HG03565 (cell line): ENCODE results near the gene FADS1.

Experiments used
- ATAC-seq: cut with Tn5 transposase; IDR thresholded peaks from one replicate; pipeline ENCODE4 v1.9.1; 2021; ENCODE audit warnings: mild to moderate bottlenecking, moderate library complexity; ENCODE audit not compliant: unreplicated experiment

The FADS1 gene

GRCh38 chr11:61763930-61764605, 52.7 kb downstream of the FADS1 start:
- no peak for ATAC-seq

- ATAC-seq, result no peak
Observed at GRCh38 chr11:61762798-61763197, 54.0 kb downstream of the FADS1 start.

- no peak for ATAC-seq
Observed at GRCh38 chr11:61762223-61762615, 54.6 kb downstream of the FADS1 start.

DNA sequence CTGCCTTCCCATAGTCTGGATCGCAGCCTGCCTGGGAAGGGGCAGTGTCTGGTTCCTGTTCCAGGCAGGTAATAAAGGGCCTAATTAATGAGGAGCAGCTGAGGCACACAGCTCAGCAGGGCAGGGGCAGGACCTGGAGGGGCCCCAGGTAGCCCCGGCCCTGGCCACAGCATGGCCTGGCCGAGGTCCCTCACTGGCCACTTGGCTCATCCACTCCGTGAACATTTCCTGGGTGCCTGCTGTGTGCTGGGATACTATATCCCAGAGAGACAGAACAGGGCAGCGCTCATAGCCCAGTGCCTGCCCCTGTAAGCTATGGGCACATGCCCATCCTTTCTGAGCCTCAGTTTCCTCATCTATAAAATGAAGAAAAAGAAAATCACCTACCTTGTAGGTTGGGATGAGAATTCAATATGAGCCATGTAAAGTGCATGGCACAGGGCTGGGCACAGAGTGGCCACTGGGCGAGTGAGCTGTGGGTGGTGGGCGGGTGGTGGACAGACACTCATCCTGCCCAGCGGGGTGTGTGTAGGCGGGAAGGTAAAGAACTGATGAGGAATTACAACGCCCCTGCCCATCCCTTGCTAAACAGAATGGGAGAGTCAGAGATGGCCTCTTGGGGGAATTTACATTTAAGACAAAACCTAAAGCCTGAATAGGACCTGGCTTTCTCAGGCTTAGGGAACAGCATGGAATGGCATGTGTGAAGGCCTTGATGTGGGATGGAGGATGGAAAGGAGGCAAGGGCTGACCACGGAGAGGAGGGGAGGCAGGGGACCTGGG, 55.2 kb downstream of the FADS1 start:
- ATAC-seq, result no peak

DNA sequence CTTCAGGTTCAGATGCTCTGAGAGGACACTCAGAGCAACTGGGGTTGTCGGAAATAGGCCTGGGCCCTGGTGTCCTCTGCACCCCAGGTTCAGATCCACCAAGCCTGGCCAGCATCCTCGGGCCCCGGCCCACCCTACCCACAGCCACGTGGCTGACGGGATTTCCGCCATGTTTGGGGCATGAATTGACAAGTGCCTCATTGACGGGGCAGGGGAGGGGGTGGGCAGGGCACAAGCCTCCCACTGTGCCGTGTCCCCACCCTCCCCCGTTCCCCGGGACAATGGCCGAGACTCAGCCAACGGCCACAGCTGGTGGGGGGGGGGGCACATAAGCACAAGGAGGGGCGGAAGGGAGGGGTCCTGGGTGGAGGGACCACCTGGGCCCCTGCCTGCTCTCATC, 55.9 kb downstream of the FADS1 start:
- no peak for ATAC-seq

- no peak for ATAC-seq
Observed at GRCh38 chr11:61757213-61757862, 59.5 kb downstream of the FADS1 start.

- ATAC-seq, result no peak
Observed at GRCh38 chr11:61756452-61757212, 60.2 kb downstream of the FADS1 start.

- ATAC-seq, result no peak
Observed at GRCh38 chr11:61756147-61756451, 60.7 kb downstream of the FADS1 start.

- ATAC-seq, result no peak
Observed at GRCh38 chr11:61754534-61755482, 62.0 kb downstream of the FADS1 start.

GRCh38 chr11:61753672-61754071, 63.1 kb downstream of the FADS1 start:
- ATAC-seq, result no peak

GRCh38 chr11:61752925-61753521, 63.8 kb downstream of the FADS1 start:
- no peak for ATAC-seq

DNA sequence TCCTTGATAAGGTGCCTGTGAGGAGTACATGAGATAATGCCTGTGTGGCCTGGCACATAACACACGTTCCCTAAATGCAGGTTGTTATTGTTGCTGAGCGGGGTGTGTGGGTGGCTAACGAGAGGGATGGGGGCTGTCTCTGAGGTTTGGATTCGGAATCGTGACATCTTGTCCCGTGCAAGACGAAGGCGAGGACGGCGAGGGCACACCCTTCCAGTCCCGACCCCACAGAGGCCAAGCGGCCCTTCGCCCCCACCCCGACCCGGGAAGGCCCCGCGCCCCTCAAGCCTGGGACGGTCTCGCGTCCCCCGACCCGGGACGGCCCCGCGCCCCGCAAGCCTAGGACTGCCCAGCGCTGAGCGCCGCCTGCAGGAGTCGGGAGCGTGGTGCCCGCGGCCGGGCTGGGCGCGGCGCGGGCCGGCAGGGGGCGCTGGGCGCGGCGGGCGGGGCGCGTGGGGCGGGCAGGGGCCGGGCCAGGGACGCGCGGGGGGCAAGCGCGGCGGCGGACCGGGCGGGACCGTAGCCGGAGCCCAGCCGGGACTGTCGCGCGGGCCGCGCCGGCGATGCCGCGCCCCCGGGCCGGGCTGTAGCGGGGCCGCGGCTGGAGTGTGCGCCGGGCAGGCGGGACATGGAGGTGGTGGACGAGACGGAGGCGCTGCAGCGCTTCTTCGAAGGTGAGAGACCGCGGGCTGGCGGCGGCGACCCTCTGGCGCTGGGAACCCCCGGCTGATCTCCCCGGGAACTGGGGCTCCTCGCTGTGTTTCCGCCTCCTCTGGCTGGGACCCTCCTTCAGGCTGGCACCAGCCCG, 64.5 kb downstream of the FADS1 start, which contains the start of gene MYRF:
TSS of gene MYRF (plus strand) at position 520 of the 808 bp plus-strand sequence. CDS start at position 629, 109 bp downstream.
- no peak for ATAC-seq

DNA sequence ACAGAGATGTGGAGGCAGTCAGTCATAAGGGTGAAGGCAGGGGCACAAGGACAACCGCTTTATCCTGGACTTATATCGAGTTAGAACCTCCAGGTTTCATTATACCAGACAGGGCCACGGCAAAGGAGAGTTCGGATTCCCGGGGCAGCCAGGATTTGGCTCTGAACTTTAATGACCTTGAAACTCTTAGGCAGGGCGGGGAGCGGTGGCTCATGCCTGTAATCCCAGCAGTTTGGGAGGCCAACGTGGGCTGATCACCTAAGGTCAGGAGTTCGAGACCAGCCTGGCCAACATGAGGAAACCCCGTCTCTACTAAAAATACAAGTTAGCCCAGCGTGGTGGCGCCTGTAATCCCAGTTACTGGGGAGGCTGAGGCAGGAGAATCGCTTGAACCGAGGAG, 65.4 kb downstream of the FADS1 start:
- ATAC-seq, result no peak

DNA sequence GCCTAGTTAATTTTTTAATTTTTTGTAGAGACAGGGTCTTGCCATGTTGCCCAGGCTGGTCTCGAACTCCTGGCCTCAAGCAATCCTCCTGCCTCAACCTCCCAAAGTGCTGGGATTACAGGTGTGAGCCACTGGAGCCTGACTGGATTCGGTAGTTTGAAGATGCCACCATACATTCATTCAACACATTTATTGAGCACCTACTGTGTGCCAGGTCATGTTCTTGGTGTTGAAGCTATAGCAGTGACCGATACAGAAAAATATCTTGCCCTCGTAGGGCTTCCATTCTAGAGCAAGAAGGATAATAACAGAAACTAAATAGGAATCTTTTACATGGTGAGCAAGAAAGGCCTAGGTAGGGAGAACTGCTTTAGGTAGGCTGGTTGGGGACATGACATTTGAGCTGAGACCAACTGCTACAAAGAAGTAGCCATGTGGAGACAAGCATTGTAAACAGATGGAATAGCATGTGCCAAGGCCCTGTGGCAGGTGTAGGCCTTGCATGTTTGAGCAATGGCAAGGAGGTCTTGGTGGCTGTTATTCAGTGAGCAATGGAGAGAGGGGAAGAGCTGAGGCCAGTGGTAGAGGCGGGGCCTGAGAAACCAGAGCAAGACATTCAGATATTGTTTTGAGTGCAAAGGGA, 66.1 kb downstream of the FADS1 start:
- no peak for ATAC-seq
